Osteocyte (in vitro differentiated cells): Measurements from ENCODE around the gene GRM4. TPM values are rescaled to one million over a fixed set of nuclear protein-coding genes. Genes with fewer than 3 reads are reported as not detected.

ENCODE experiments used
- DNase-seq: peaks from one replicate; pipeline ENCODE4 v3.0.0; 2021; ENCODE audit warnings: mixed read lengths; ENCODE audit not compliant: unreplicated experiment; ENCODE audit errors: extremely low spot score
- H3K27ac Mint-ChIP-seq: one replicate; pipeline ENCODE4 v1.8.0; 2021; ENCODE audit warnings: mild to moderate bottlenecking, mixed read lengths; ENCODE audit not compliant: unreplicated experiment
- H3K27me3 Mint-ChIP-seq: one replicate; pipeline ENCODE4 v1.8.0; 2021; ENCODE audit warnings: mixed read lengths; ENCODE audit not compliant: unreplicated experiment
- H3K36me3 Mint-ChIP-seq: one replicate; pipeline ENCODE4 v1.8.0; 2021; ENCODE audit warnings: mixed read lengths; ENCODE audit not compliant: unreplicated experiment
- H3K4me1 Mint-ChIP-seq: one replicate; pipeline ENCODE4 v1.8.0; 2021; ENCODE audit warnings: mixed read lengths; ENCODE audit not compliant: unreplicated experiment
- H3K4me3 Mint-ChIP-seq: one replicate; pipeline ENCODE4 v1.8.0; 2021; ENCODE audit warnings: mild to moderate bottlenecking, moderate library complexity, mixed read lengths; ENCODE audit not compliant: unreplicated experiment
- H3K9me3 Mint-ChIP-seq: one replicate; pipeline ENCODE4 v1.8.0; 2021; ENCODE audit warnings: mixed read lengths; ENCODE audit not compliant: unreplicated experiment
- CTCF ChIP-seq: fragments of 200-600 bp; sonication (generic); IDR thresholded peaks from 2 replicates; pipeline ENCODE4 v1.5.0; 2021; ENCODE audit warnings: antibody characterized with exemption, mild to moderate bottlenecking, moderate library complexity
- total RNA-seq: library from RNA; stranded (reverse); gene quantifications from 2 replicates; pipeline ENCODE4 v1.2.1, GENCODE V29; 2021

The GRM4 gene
- total RNA-seq, 1 donor from 2014 or later, result 0.40 TPM

- Mint-ChIP-seq H3K27me3 (peaks cover 51% of the 10 kb centered on the region), H3K36me3 (peaks cover 2% of the 10 kb centered on the region), H3K9me3 (peaks cover 11% of the 10 kb centered on the region), H3K4me1 (no peaks in the 10 kb centered on the region), H3K27ac (no peak overlapping the region), H3K4me3 (no peak overlapping the region)
- no peak for DNase-seq
- TF ChIP-seq CTCF, result no peak
Measured at GRCh38 chr6:33993653-33994471, 152.0 kb downstream of the GRM4 start.

- Mint-ChIP-seq H3K36me3 (peaks cover 2% of the 10 kb centered on the region), H3K4me3 (no peak overlapping the region), H3K27me3 (peaks cover 48% of the 10 kb centered on the region), H3K9me3 (peaks cover 11% of the 10 kb centered on the region), H3K27ac (no peak overlapping the region), H3K4me1 (peaks cover 4% of the 10 kb centered on the region)
- peak; percentile 76 for DNase-seq
- TF ChIP-seq CTCF, result no peak
Measured at GRCh38 chr6:33993091-33993490, 152.8 kb downstream of the GRM4 start.

- H3K27ac Mint-ChIP-seq, result no peak overlapping the region
- H3K9me3 Mint-ChIP-seq, result peaks cover 8% of the 10 kb centered on the region
- TF ChIP-seq CTCF, result no peak
- peak; percentile 57 for DNase-seq
- no peak overlapping the region for H3K4me3 Mint-ChIP-seq
- peaks cover 4% of the 10 kb centered on the region for H3K4me1 Mint-ChIP-seq
- H3K36me3 Mint-ChIP-seq, result peaks cover 2% of the 10 kb centered on the region
- peaks cover 43% of the 10 kb centered on the region for H3K27me3 Mint-ChIP-seq
Measured at GRCh38 chr6:33992191-33992590, 153.7 kb downstream of the GRM4 start.

- peaks cover 41% of the 10 kb centered on the region for H3K27me3 Mint-ChIP-seq
- H3K36me3 Mint-ChIP-seq, result peaks cover 2% of the 10 kb centered on the region
- H3K4me1 Mint-ChIP-seq, result peaks cover 4% of the 10 kb centered on the region
- no peak overlapping the region for H3K4me3 Mint-ChIP-seq
- TF ChIP-seq CTCF, result no peak
- H3K9me3 Mint-ChIP-seq, result peaks cover 5% of the 10 kb centered on the region
- DNase-seq, result no peak
- H3K27ac Mint-ChIP-seq, result no peak overlapping the region
Measured at GRCh38 chr6:33991610-33992009, 154.3 kb downstream of the GRM4 start.

GRCh38 chr6:33990061-33990541 is 155.8 kb downstream of the GRM4 start:
- DNase-seq, result peak; percentile 73
- Mint-ChIP-seq H3K4me3 (no peak overlapping the region), H3K27me3 (peaks cover 29% of the 10 kb centered on the region), H3K27ac (no peak overlapping the region), H3K4me1 (peaks cover 4% of the 10 kb centered on the region), H3K36me3 (peaks cover 2% of the 10 kb centered on the region), H3K9me3 (peaks cover 6% of the 10 kb centered on the region)
- TF ChIP-seq CTCF, result no peak
